ENCODE measurements around the gene HSF4. TPM values are rescaled to one million over a fixed set of nuclear protein-coding genes. Genes with fewer than 3 reads are reported as not detected.

Gene HSF4
- total RNA-seq, 1 experiment from 2014 or later = 1.6 TPM

DNA sequence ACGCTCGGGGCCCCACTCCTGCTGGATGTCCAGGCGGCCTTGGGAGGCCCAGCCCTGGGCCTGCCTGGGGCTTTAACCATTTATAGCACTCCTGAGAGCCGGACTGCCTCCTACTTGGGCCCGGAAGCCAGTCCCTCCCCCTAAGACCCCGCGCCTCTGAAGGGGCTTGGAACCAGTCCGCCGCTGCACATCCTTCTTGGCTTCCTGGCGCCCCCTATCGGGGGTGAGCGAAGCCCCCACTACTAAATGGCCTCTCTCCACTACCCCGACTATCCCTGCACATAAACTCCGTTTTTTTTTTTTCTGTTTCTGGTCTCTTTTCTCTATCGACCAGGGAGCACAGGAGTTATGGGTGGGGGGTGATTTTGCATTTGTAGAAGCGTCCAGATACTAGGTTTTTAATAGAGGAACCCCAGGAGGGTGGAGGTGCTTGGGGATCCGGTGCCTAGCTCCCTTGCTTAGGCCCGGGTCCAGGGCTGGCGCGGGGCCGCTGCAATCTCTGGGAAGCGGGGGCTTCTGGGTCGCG, 5.2 kb downstream of the HSF4 start:
- peak overlapping the region; percentile 44 for H3K4me3 ChIP-seq (ENCODE audit: insufficient read depth, low read depth, low read length)
- peak; percentile 92 for DNase-seq
- H3K27me3 ChIP-seq (ENCODE audit: control insufficient read depth, insufficient read depth, low read length) = peaks cover 89% of the 10 kb centered on the region
- no peaks in the 10 kb centered on the region for H3K36me3 ChIP-seq (replicated peaks; ENCODE audit: control insufficient read depth, insufficient read depth, low read length)

DNA sequence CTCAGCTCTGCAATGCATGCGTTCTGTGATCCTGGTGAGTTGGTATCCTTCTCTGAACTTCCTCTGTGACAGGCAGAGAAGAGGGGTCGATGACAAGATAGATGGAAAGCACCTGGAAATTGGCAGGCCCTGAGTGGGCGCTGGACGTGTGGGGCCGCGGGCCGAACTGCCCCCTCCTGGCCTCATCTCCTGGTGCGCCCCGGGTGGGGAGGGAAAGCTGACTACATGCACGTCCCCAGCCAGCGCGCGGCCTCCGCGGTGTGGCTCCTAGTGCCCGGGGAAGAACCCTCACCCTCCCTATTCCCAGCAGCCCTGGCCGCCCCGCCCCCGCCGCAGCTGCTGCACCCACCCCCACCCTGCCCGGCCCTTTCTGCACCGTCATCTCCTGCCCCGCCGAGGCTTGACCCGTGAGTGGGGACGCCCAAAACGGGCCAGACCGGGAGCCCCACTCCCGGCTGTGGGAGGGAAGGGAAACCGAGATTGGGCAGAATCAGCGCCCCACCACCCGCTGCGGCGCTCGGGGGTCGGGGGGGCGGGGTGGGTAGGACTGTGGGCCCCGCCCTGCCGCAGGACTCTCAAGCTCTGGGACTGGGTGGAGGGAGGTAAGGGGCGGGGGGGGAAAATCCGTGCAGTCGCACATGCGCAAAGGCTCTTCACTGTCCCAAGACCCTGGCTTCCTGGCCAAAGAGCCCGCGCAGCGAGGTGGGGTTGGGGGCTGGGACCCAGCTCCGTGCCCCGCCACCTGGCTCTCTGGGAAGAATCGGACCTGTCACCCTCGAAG, 5.8 kb downstream of the HSF4 start, which contains the start of gene NOL3:
Gene NOL3, plus strand, starts transcription at position 371 of the 781 bp plus-strand sequence.
- DNase-seq = peak; percentile 96
- H3K36me3 ChIP-seq (replicated peaks; ENCODE audit: control insufficient read depth, insufficient read depth, low read length) = no peaks in the 10 kb centered on the region
- H3K4me3 ChIP-seq (ENCODE audit: insufficient read depth, low read depth, low read length) = peak within 1 kb of the TSS; percentile 44
- peaks cover 89% of the 10 kb centered on the region for H3K27me3 ChIP-seq (ENCODE audit: control insufficient read depth, insufficient read depth, low read length)

DNA sequence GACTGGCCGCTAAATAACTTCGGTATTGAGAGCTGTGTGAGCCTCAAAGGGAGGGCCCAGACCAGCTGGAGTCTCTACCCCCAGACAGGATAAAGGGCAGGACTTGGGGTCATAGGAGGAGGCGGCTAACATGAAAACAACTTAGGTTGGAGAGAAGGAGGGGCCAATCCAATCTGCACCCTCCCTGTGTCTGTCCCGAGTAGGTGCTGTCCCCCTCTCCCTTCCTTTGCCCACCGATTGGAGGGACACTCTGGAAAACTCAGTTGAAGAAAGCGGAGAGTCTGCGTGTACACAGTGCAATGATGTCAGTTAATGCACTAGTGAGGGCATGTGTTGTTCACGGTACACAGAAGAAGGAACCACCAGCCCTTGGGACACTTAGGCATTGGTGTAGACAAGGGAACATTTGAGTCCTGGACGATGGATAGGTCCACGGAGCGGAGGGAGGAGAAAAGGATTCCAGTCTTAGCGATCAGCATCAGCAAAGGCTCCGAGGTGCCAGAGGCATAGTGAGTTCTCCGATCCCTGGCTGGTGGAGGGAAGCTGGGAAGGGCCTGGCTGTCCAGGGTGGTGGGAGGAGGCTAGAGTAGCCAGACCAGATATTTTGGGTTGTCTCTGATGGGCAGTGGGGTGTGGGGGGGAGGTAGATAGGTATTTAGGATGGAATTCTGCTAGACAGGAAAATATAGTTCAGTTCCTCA, 6.6 kb downstream of the HSF4 start:
- no peaks in the 10 kb centered on the region for H3K36me3 ChIP-seq (replicated peaks; ENCODE audit: control insufficient read depth, insufficient read depth, low read length)
- peaks cover 87% of the 10 kb centered on the region for H3K27me3 ChIP-seq (ENCODE audit: control insufficient read depth, insufficient read depth, low read length)
- DNase-seq = no peak
- H3K4me3 ChIP-seq (ENCODE audit: insufficient read depth, low read depth, low read length) = peak overlapping the region; percentile 44

DNA sequence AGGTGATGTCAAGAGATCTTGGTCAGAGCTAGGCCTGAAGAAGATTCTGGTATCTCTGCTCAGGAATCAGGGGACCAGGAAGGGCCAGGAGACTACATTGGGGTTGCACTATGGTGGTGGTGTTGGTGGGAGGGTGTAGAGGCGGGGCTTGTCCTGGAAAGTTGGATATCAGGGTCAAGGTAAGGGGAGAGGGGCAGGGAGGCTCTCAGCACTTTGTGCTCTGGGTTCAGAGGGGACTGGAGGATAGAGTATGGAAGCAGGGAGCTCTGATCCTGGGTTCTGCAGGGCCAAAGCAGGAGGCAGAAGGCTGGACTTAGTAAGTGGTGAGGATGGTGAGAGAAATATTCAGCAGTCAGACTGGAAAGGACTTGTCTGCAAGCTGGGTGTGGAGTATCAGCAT, 8.8 kb downstream of the HSF4 start:
- Histone ChIP-seq H3K27me3 (ENCODE audit: control insufficient read depth, insufficient read depth, low read length) (peaks cover 83% of the 10 kb centered on the region), H3K4me3 (ENCODE audit: insufficient read depth, low read depth, low read length) (peak overlapping the region; percentile 44), H3K36me3 (replicated peaks; ENCODE audit: control insufficient read depth, insufficient read depth, low read length) (no peaks in the 10 kb centered on the region)
- no peak for DNase-seq

DNA sequence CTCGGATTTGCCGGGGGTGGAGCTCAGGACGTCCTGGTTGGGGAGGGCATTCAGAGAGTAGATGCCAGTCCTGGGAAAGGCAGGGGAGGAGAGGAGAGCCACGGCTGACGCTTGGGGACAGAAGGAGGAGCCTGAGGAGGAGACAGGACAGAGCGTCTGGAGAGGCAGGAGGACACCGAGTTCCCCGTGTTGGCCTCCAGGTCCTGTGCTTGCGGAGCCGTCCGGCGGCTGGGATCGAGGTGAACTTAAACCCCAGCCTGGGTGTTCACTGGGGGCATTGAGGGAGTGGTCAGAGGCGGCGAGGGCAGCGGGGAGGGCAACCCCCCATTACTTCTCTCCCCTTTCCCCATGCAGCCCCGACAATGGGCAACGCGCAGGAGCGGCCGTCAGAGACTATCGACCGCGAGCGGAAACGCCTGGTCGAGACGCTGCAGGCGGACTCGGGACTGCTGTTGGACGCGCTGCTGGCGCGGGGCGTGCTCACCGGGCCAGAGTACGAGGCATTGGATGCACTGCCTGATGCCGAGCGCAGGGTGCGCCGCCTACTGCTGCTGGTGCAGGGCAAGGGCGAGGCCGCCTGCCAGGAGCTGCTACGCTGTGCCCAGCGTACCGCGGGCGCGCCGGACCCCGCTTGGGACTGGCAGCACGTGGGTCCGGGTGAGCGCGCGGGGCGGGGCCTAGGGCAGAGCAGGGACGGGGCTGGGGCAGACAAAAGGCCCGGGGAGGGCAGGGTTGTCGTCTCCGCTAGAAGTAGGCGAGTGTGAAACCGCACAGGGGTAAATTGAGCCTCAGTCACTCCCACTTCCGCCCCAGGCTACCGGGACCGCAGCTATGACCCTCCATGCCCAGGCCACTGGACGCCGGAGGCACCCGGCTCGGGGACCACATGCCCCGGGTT, 9.5 kb downstream of the HSF4 start:
- DNase-seq = peak; percentile 92
- H3K4me3 ChIP-seq (ENCODE audit: insufficient read depth, low read depth, low read length) = peak overlapping the region; percentile 44
- no peaks in the 10 kb centered on the region for H3K36me3 ChIP-seq (replicated peaks; ENCODE audit: control insufficient read depth, insufficient read depth, low read length)
- peaks cover 77% of the 10 kb centered on the region for H3K27me3 ChIP-seq (ENCODE audit: control insufficient read depth, insufficient read depth, low read length)

DNA sequence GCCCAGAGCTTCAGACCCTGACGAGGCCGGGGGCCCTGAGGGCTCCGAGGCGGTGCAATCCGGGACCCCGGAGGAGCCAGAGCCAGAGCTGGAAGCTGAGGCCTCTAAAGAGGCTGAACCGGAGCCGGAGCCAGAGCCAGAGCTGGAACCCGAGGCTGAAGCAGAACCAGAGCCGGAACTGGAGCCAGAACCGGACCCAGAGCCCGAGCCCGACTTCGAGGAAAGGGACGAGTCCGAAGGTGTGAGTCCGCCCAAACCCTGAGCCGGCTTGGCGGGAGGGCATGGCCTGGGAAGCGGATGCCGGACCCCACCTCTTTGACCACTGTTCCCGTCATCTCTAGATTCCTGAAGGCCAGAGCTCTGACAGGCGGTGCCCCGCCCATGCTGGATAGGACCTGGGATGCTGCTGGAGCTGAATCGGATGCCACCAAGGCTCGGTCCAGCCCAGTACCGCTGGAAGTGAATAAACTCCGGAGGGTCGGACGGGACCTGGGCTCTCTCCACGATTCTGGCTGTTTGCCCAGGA, 10.2 kb downstream of the HSF4 start:
- Histone ChIP-seq H3K27me3 (ENCODE audit: control insufficient read depth, insufficient read depth, low read length) (peaks cover 71% of the 10 kb centered on the region), H3K4me3 (ENCODE audit: insufficient read depth, low read depth, low read length) (peak overlapping the region; percentile 44), H3K36me3 (replicated peaks; ENCODE audit: control insufficient read depth, insufficient read depth, low read length) (no peaks in the 10 kb centered on the region)
- DNase-seq = peak; percentile 68

DNA sequence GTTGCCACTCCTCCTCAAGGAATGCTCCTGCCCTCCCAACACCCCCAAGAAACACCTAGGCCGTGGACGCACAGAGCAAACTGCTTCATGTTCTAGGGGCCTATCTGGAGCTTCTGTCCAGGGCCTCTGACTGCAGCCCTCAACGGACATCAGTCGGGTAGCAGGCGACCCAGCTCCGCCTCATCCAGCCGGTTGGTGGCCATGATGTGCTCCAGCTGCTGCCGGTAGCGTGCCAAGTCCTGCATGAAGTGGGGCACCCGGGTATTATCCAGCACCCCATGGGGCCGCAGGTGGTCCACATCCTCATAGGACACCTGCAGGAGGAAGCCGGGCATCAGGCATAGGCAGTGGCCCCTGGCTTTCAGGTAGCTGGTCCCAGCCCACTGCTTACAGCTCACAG, 12.1 kb downstream of the HSF4 start:
- no peak for DNase-seq
- H3K36me3 ChIP-seq (replicated peaks; ENCODE audit: control insufficient read depth, insufficient read depth, low read length) = no peaks in the 10 kb centered on the region
- H3K27me3 ChIP-seq (ENCODE audit: control insufficient read depth, insufficient read depth, low read length) = peaks cover 60% of the 10 kb centered on the region
- no peak overlapping the region for H3K4me3 ChIP-seq (ENCODE audit: insufficient read depth, low read depth, low read length)

DNA sequence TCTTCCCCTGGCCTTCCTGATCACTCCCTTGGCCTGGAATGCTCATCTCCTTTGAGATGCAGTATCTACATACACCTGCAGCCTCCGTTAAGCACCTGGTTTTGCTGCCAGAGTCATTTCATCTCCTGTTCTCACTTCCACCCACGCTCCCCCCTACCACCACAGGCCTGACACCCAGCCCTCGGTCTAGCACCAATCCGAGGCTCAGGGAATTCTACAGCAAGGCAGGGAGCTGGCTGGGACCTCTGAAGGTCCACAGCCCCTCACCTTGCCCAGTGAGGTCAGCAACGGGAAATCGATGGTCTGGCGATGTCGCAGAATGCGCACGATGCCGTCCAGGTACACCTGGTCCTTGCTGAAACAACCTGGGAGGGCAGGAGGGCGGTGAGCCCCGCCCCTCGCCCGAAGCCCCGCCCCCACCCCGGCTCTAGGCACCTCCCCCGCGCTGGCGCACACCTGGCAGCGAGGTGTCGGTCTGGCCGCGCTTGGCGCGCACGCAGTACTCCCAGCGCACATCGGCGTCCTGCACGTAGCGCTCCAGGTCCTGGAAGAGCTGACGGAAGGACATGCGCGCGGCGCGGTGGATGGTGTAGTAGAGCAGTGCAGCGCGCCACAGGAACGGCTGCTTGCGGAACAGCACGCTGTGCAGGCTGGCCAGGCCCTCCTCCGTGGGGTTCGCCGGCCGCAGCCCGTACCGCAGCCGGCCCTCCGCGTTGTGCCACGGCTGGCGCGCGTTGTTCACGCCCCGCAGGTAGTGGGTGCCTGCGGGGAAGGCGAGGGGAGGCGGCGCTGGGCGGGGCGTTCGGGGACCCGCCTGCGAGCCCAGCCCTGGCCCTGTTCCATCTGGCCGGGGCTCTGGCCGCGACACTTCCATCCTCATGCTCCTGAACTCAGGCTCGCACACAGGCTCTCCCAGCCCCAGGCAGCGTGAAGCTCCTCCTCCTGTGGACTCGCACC, 13.5 kb downstream of the HSF4 start:
- H3K36me3 ChIP-seq (replicated peaks; ENCODE audit: control insufficient read depth, insufficient read depth, low read length) = no peaks in the 10 kb centered on the region
- peak overlapping the region; percentile 59 for H3K4me3 ChIP-seq (ENCODE audit: insufficient read depth, low read depth, low read length)
- DNase-seq = peak; percentile 100
- H3K27me3 ChIP-seq (ENCODE audit: control insufficient read depth, insufficient read depth, low read length) = peaks cover 49% of the 10 kb centered on the region

DNA sequence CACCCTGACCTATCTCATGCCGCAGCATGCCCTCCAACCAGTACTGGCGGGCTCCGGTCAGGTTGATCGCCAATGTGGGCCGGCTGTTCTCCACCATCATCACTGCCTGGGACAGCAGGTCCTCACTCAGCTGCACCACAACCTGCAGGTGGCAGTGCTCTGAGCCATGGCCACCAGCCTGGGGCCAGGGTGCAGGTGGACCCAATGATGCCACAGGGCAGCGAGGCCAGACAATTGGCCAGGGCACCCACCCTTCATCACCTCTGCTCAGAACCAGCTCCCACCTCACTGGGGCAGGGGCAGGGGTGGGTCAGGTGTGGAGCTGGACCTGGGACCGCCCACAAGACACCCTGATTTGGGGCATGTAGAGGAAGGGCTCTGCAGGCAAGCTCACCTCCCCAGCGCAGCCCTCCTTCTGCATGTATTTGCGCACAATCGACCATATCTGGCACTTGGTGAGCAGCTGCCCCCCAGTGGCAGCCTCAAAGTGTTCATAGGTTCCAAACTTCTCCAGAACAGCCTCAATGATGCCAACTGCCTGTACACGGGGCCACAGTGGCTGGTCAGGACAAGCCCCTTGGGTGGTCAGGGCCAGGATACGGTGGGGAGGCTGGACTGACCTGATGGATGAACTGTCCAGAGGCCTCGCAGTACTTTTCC, 15.0 kb downstream of the HSF4 start:
- no peaks in the 10 kb centered on the region for H3K36me3 ChIP-seq (replicated peaks; ENCODE audit: control insufficient read depth, insufficient read depth, low read length)
- peaks cover 39% of the 10 kb centered on the region for H3K27me3 ChIP-seq (ENCODE audit: control insufficient read depth, insufficient read depth, low read length)
- DNase-seq = peak; percentile 78
- H3K4me3 ChIP-seq (ENCODE audit: insufficient read depth, low read depth, low read length) = no peak overlapping the region

DNA sequence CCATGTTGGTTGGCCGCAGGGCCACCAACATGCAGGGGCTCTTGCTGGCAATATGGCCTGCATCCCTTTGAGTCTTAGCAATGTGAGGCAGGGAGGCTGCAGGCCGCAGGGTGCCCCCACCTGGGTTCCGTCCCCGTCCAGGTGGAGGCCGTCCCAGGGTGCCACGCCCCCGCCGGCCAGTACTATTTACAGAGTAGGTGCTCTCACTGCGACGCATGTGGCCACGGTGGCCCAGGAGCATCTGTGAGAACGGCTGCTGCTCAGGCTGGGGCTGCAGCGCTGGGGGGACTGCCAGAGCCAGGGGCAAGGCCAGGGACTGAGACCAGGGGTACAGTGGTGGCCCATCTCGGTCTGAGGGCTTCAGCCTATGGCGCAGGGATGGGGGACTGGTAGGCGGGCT, 15.6 kb downstream of the HSF4 start:
- Histone ChIP-seq H3K27me3 (ENCODE audit: control insufficient read depth, insufficient read depth, low read length) (peaks cover 39% of the 10 kb centered on the region), H3K4me3 (ENCODE audit: insufficient read depth, low read depth, low read length) (no peak overlapping the region), H3K36me3 (replicated peaks; ENCODE audit: control insufficient read depth, insufficient read depth, low read length) (no peaks in the 10 kb centered on the region)
- DNase-seq = no peak

DNA sequence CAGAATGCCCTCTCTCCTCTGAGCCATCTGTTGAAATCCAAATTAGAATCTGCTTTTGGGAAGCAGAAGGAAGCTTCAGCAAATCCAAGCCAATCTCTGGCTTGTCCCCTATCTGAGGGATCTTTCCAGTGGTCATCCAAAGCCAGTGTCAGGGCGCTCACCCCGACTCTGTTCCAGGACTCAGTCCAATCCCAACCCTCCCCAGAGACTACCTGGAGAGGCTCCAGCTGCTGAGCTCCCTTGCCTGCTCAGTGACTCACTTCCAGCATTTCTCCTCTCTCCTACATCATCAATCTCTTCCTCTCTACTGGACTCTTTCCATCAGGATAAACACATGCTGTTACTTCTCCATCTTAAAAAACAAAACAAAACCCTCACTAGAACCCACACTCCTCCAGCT, 16.8 kb downstream of the HSF4 start:
- no peak for DNase-seq
- no peak overlapping the region for H3K4me3 ChIP-seq (ENCODE audit: insufficient read depth, low read depth, low read length)
- H3K27me3 ChIP-seq (ENCODE audit: control insufficient read depth, insufficient read depth, low read length) = peaks cover 36% of the 10 kb centered on the region
- no peaks in the 10 kb centered on the region for H3K36me3 ChIP-seq (replicated peaks; ENCODE audit: control insufficient read depth, insufficient read depth, low read length)

DNA sequence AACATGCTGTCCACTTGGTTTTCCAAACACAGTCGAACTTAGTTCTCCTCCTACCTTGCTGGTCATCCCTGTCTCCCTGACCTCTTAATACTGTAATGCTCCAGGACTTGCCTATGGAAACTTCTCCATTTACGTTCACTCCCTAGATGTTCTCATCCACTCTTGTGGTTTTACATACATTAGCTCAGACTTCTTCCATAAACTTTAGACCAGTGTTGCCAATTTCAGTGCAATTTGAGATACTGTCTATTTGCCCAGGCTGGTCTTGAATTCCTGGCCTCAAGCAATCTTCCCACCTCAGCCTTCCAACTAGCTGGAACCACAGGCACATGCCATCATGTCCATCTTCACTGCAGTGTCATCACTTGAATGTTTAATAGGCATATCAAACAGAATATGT, 17.7 kb downstream of the HSF4 start:
- Histone ChIP-seq H3K27me3 (ENCODE audit: control insufficient read depth, insufficient read depth, low read length) (peaks cover 27% of the 10 kb centered on the region), H3K4me3 (ENCODE audit: insufficient read depth, low read depth, low read length) (no peak overlapping the region), H3K36me3 (replicated peaks; ENCODE audit: control insufficient read depth, insufficient read depth, low read length) (no peaks in the 10 kb centered on the region)
- no peak for DNase-seq

DNA sequence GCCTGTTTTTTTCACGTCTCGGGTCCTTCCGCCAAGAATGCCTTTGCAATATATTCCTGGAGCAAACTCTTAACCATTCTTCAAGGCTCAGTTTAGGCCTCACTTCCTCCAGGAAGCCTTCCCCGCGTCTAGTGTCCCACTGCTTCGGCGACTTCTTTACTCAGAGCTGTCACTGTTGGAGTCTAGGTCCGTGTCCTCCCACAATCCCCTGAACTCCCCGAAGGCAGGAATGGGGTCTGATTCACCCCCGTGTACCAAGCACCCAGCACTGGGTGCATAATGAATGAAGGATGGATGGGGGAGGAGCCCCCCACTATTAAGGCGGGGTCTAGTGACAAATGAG, 18.7 kb downstream of the HSF4 start:
- peaks cover 21% of the 10 kb centered on the region for H3K27me3 ChIP-seq (ENCODE audit: control insufficient read depth, insufficient read depth, low read length)
- no peak for DNase-seq
- H3K4me3 ChIP-seq (ENCODE audit: insufficient read depth, low read depth, low read length) = peak overlapping the region; percentile 83
- H3K36me3 ChIP-seq (replicated peaks; ENCODE audit: control insufficient read depth, insufficient read depth, low read length) = no peaks in the 10 kb centered on the region
